GM23338 (cell line): Measurements from ENCODE around the gene CACNA2D3. TPM values are rescaled to one million over a fixed set of nuclear protein-coding genes. Genes with fewer than 3 reads are reported as not detected.

ENCODE experiments used
- ATAC-seq: fragments of 200-7000 bp; cut with Tn5 transposase; 3 replicates; pipeline ENCODE4 v1.9.1; 2020
- DNase-seq: peaks from one replicate; pipeline ENCODE4 v3.0.0-alpha.2; 2015; ENCODE audit warnings: low spot score
- H2AFZ ChIP-seq: fragments of 200-600 bp; sonication (generic); 2 replicates; pipeline ENCODE4 v1.8.0; 2016; ENCODE audit warnings: antibody characterized with exemption, mild to moderate bottlenecking, moderate library complexity
- H3F3A ChIP-seq: fragments of 200-600 bp; sonication (generic); replicated peaks from 2 replicates; pipeline ENCODE4 v1.8.0; 2017; ENCODE audit warnings: antibody characterized with exemption, mixed run types, low read depth
- H3K27ac ChIP-seq: fragments of 200-600 bp; sonication (generic); 2 replicates; pipeline ENCODE4 v1.6.1; 2016; ENCODE audit warnings: low read depth
- H3K27me3 ChIP-seq: fragments of 200-600 bp; sonication (generic); 2 replicates; pipeline ENCODE4 v1.8.0; 2016; ENCODE audit warnings: mild to moderate bottlenecking, mixed run types, moderate library complexity; ENCODE audit not compliant: insufficient read depth
- H3K36me3 ChIP-seq: fragments of 200-600 bp; sonication (generic); 2 replicates; pipeline ENCODE4 v1.8.0; 2016; ENCODE audit warnings: mild to moderate bottlenecking; ENCODE audit not compliant: insufficient read depth
- H3K4me1 ChIP-seq: fragments of 200-600 bp; sonication (generic); 2 replicates; pipeline ENCODE4 v1.8.0; 2016; ENCODE audit warnings: mild to moderate bottlenecking, moderate library complexity; ENCODE audit not compliant: insufficient read depth
- H3K4me2 ChIP-seq: fragments of 200-600 bp; sonication (generic); 2 replicates; pipeline ENCODE4 v1.7.1; 2017; ENCODE audit warnings: mixed run types
- H3K4me3 ChIP-seq: fragments of 200-600 bp; sonication (generic); 2 replicates; pipeline ENCODE4 v1.6.1; 2016; ENCODE audit warnings: mixed run types
- H3K79me2 ChIP-seq: fragments of 200-600 bp; sonication (generic); replicated peaks from 2 replicates; pipeline ENCODE4 v1.8.0; 2017; ENCODE audit warnings: mild to moderate bottlenecking; ENCODE audit not compliant: insufficient read depth
- H3K9me2 ChIP-seq: fragments of 200-600 bp; sonication (generic); 2 replicates; pipeline ENCODE4 v1.8.0; 2017; ENCODE audit not compliant: insufficient read depth
- H4K20me1 ChIP-seq: fragments of 200-600 bp; sonication (generic); replicated peaks from 2 replicates; pipeline ENCODE4 v1.8.0; 2017; ENCODE audit warnings: mild to moderate bottlenecking; ENCODE audit not compliant: insufficient read depth
- H3K27ac Mint-ChIP-seq: 2 replicates; pipeline ENCODE4 v1.8.0; 2020; ENCODE audit warnings: inconsistent platforms, mild to moderate bottlenecking, moderate library complexity, mixed read lengths
- H3K27me3 Mint-ChIP-seq: 3 replicates; pipeline ENCODE4 v1.8.0; 2022; ENCODE audit warnings: low read depth, mild to moderate bottlenecking, moderate library complexity, mixed read lengths, inconsistent platforms; ENCODE audit not compliant: insufficient read depth, poor library complexity
- H3K36me3 Mint-ChIP-seq: 3 replicates; pipeline ENCODE4 v1.8.0; 2021; ENCODE audit warnings: low read depth, mild to moderate bottlenecking, inconsistent platforms, moderate library complexity, mixed read lengths
- H3K4me1 Mint-ChIP-seq: 3 replicates; pipeline ENCODE4 v1.8.0; 2020; ENCODE audit warnings: mild to moderate bottlenecking, inconsistent platforms, mixed read lengths
- H3K4me3 Mint-ChIP-seq: 3 replicates; pipeline ENCODE4 v1.8.0; 2021; ENCODE audit warnings: moderate library complexity, mild to moderate bottlenecking, inconsistent platforms, mixed read lengths
- H3K9me3 Mint-ChIP-seq: 3 replicates; pipeline ENCODE4 v1.8.0; 2020; ENCODE audit warnings: moderate library complexity, mild to moderate bottlenecking, inconsistent platforms, mixed read lengths
- CREB1 ChIP-seq: fragments of 250-450 bp; sonication (Bioruptor Pico); IDR thresholded peaks from 2 replicates; pipeline ENCODE4 v1.5.0; 2020; ENCODE audit warnings: low read depth, mild to moderate bottlenecking, moderate library complexity
- ETS1 ChIP-seq: IDR thresholded peaks from 2 replicates; pipeline ENCODE4 v1.6.1; 2016; ENCODE audit warnings: antibody characterized with exemption
- EZH2 ChIP-seq: fragments of 200-600 bp; sonication (generic); IDR thresholded peaks from one replicate; pipeline ENCODE4 v1.8.0; 2017; ENCODE audit warnings: antibody characterized with exemption, mild to moderate bottlenecking, low read depth; ENCODE audit not compliant: unreplicated experiment
- EZH2phosphoT487 ChIP-seq: fragments of 200-600 bp; sonication (generic); IDR thresholded peaks from one replicate; pipeline ENCODE4 v1.8.1; 2018; ENCODE audit warnings: antibody characterized with exemption; ENCODE audit not compliant: unreplicated experiment
- JUNB ChIP-seq: IDR thresholded peaks from one replicate; pipeline ENCODE4 v1.6.1; 2016; ENCODE audit warnings: antibody characterized with exemption; ENCODE audit not compliant: unreplicated experiment
- NANOG ChIP-seq: IDR thresholded peaks from 2 replicates; pipeline ENCODE4 v1.6.1; 2016; ENCODE audit warnings: antibody characterized with exemption, borderline replicate concordance
- POLR2AphosphoS5 ChIP-seq: IDR thresholded peaks from 2 replicates; pipeline ENCODE4 v1.6.1; 2016; ENCODE audit warnings: antibody characterized with exemption, low read depth
- REST ChIP-seq: IDR thresholded peaks from one replicate; pipeline ENCODE4 v1.6.1; 2018; ENCODE audit warnings: antibody characterized with exemption; ENCODE audit not compliant: unreplicated experiment
- STAT1 ChIP-seq: IDR thresholded peaks from one replicate; pipeline ENCODE4 v1.6.1; 2016; ENCODE audit warnings: antibody characterized with exemption; ENCODE audit not compliant: unreplicated experiment
- ZNF114 ChIP-seq: fragments of 250-450 bp; sonication (Bioruptor Pico); IDR thresholded peaks from 2 replicates; pipeline ENCODE4 v1.5.0; 2020; ENCODE audit warnings: mild to moderate bottlenecking, moderate library complexity
- ZNF331 ChIP-seq: fragments of 250-450 bp; sonication (Bioruptor Pico); IDR thresholded peaks from 2 replicates; pipeline ENCODE4 v1.5.0; 2020; ENCODE audit warnings: low read depth, mild to moderate bottlenecking, moderate library complexity
- ZNF462 ChIP-seq: fragments of 250-450 bp; sonication (Bioruptor Pico); IDR thresholded peaks from 2 replicates; pipeline ENCODE4 v1.5.0; 2020; ENCODE audit warnings: mild to moderate bottlenecking, moderate library complexity
- polyA plus RNA-seq: library from polyadenylated mRNA; unstranded; fragments of >200 nt; fragmentation: Nextera tagmentation; extraction: Ambion mirVana; gene quantifications from 2 replicates; pipeline ENCODE4 v1.2.1, GENCODE V29; 2016
- total RNA-seq: library from RNA; depleted of rRNA; stranded (reverse); fragments of >200 nt; shearing (Covaris generic); gene quantifications from 2 replicates; pipeline ENCODE4 v1.2.3, GENCODE V29; 2014
- TF ChIP-seq, protein P1 (sequence below), 2 experiments: fragments of 200-600 bp in 1 of 2; sonication (generic) in 1 of 2; conservative IDR thresholded peaks; 2 replicates each; pipeline versions ENCODE4 v1.5.1 to v1.6.1; 2016 to 2017; ENCODE audit warnings: antibody characterized with exemption in 2 of 2, low read depth in 2 of 2, mild to moderate bottlenecking in 2 of 2, moderate library complexity in 1 of 2

The CACNA2D3 gene
- total and polyA plus RNA-seq, 2 experiments from 2014 or later, result 2.2 to 2.3 TPM

- H3K4me3 ChIP-seq, result no peak overlapping the region
- DNase-seq (no peak), ATAC-seq (no peak)
- Mint-ChIP-seq H3K4me3 (no peak overlapping the region), H3K27me3 (peaks cover 6% of the 10 kb centered on the region), H3K4me1 (peaks cover 25% of the 10 kb centered on the region), H3K36me3 (peaks cover 82% of the 10 kb centered on the region), H3K9me3 (peaks cover 24% of the 10 kb centered on the region), H3K27ac (no peak overlapping the region)
- TF ChIP-seq STAT1 (no peak), REST (no peak), ZNF462 (CRISPR knock-in tag) (no peak), ETS1 (no peak), ZNF114 (CRISPR knock-in tag) (no peak), EZH2 (no peak), POLR2AphosphoS5 (no peak), ZNF331 (CRISPR knock-in tag) (no peak), JUNB (no peak), EZH2phosphoT487 (no peak), CREB1 (CRISPR knock-in tag) (no peak), NANOG (no peak)
- TF ChIP-seq, protein P1, sequence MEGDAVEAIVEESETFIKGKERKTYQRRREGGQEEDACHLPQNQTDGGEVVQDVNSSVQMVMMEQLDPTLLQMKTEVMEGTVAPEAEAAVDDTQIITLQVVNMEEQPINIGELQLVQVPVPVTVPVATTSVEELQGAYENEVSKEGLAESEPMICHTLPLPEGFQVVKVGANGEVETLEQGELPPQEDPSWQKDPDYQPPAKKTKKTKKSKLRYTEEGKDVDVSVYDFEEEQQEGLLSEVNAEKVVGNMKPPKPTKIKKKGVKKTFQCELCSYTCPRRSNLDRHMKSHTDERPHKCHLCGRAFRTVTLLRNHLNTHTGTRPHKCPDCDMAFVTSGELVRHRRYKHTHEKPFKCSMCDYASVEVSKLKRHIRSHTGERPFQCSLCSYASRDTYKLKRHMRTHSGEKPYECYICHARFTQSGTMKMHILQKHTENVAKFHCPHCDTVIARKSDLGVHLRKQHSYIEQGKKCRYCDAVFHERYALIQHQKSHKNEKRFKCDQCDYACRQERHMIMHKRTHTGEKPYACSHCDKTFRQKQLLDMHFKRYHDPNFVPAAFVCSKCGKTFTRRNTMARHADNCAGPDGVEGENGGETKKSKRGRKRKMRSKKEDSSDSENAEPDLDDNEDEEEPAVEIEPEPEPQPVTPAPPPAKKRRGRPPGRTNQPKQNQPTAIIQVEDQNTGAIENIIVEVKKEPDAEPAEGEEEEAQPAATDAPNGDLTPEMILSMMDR (conservative IDR thresholded peaks at IDR 0.05; ENCODE audit: low read depth in 2 of 2), result no peak
- no peak overlapping the region for H2AFZ ChIP-seq
- no peaks in the 10 kb centered on the region for H4K20me1 ChIP-seq
- H3K27me3 ChIP-seq, result no peaks in the 10 kb centered on the region
- peaks cover 8% of the 10 kb centered on the region for H3K36me3 ChIP-seq
- H3F3A ChIP-seq, result no peaks in the 10 kb centered on the region
- H3K79me2 ChIP-seq, result peaks cover 16% of the 10 kb centered on the region
- peaks cover 3% of the 10 kb centered on the region; the same call in 1 of the 2 replicates for H3K4me1 ChIP-seq
- H3K27ac ChIP-seq, result no peak overlapping the region
- H3K4me2 ChIP-seq, result no peak overlapping the region
- peaks cover 20% of the 10 kb centered on the region for H3K9me2 ChIP-seq
These were observed 527.2 kb downstream of the CACNA2D3 start for GRCh38 chr3:54649551-54649950.
